Left lung (tissue), 10 donors: Measurements from ENCODE around the gene BCORL1. TPM values are rescaled to one million over a fixed set of nuclear protein-coding genes. Genes with fewer than 3 reads are reported as not detected.

ENCODE experiments used
- ATAC-seq: fragments of 200-7000 bp; cut with Tn5 transposase; one replicate; pipeline ENCODE4 v1.9.1; 2020; ENCODE audit warnings: moderate library complexity
- DNase-seq, 4 donors: peaks; one replicate each; pipeline ENCODE4 v3.0.0-alpha.2; 2013 to 2020
- H3K27ac ChIP-seq, 2 donors: fragments of 200-600 bp; sonication (generic) in 1 of 2; one replicate each; pipeline versions ENCODE4 v1.5.0 to v1.8.0; 2020 to 2021
- H3K27me3 ChIP-seq, 2 donors: fragments of 200-600 bp; sonication (generic) in 1 of 2; one replicate each; pipeline versions ENCODE4 v1.5.0 to v1.8.0; 2020 to 2021
- H3K36me3 ChIP-seq, 2 donors: fragments of 200-600 bp; sonication (generic) in 1 of 2; one replicate each; pipeline versions ENCODE4 v1.5.0 to v1.8.0; 2020 to 2021
- H3K4me1 ChIP-seq, 2 donors: fragments of 200-600 bp; one replicate each; pipeline ENCODE4 v1.8.0; 2021
- H3K4me3 ChIP-seq, 2 donors: fragments of 200-600 bp; sonication (generic) in 1 of 2; one replicate each; pipeline versions ENCODE4 v1.5.0 to v1.8.0; 2020 to 2021; ENCODE audit warnings: mild to moderate bottlenecking in 1 of 2
- H3K9me3 ChIP-seq, 2 donors: fragments of 200-600 bp; sonication (generic) in 1 of 2; one replicate each; pipeline versions ENCODE4 v1.5.0 to v1.8.0; 2020 to 2021
- CTCF ChIP-seq, 2 donors: fragments of 200-600 bp; sonication (generic) in 1 of 2; IDR thresholded peaks; one replicate each; pipeline versions ENCODE4 v1.5.0 to v1.8.0; 2021; ENCODE audit warnings: antibody characterized with exemption in 2 of 2
- intact Hi-C, 2 donors: fragments of 100-400 bp; cut with DNase I; formaldehyde crosslinking; loops; one replicate each; pipeline versions ENCODE4 v1.11.2 to v1.14.2; 2022
- polyA plus RNA-seq, 6 donors: library from polyadenylated mRNA; unstranded; fragments of 120-200 nt; gene quantifications; one replicate each; pipeline ENCODE4 v1.2.1, GENCODE V29; 2013; ENCODE audit not compliant: insufficient read length in 6 of 6
- total RNA-seq, 2 donors: library from RNA; stranded (reverse); fragmentation: NEBNext Ultra II Directional; extraction: Animal tissue kit (Norgen Biotek cat#: 25700); gene quantifications; one replicate each; pipeline ENCODE4 v1.2.1, GENCODE V29; 2021
- donor health status: DM: no; HTN: yes; CAD: no.
- donor health status: DM: no; HTN: no; CAD: no.

The BCORL1 gene
- total and polyA plus RNA-seq, 8 donors = 12.1 to 20.7 (median 18.8) TPM

GRCh38 chrX:130051176-130051845 is 68.9 kb downstream of the BCORL1 start:
- ATAC-seq (no peak), DNase-seq (no peak)
- Histone ChIP-seq H3K27ac (no peak overlapping the region), H3K4me3 (no peak overlapping the region), H3K27me3 (no peaks in the 10 kb centered on the region), H3K36me3 (peaks cover 0 to 71% of the 10 kb centered on the region in 2 donors), H3K4me1 (no peaks in the 10 kb centered on the region), H3K9me3 (no peaks in the 10 kb centered on the region)
- intact Hi-C loops = no loop called here
- TF ChIP-seq CTCF (IDR thresholded peaks at IDR 0.05) = no peak

GRCh38 chrX:130053236-130053635 is 70.8 kb downstream of the BCORL1 start:
- no peak for TF ChIP-seq CTCF (IDR thresholded peaks at IDR 0.05)
- H3K9me3 ChIP-seq = no peaks in the 10 kb centered on the region
- no peaks in the 10 kb centered on the region for H3K27me3 ChIP-seq
- no peak overlapping the region for H3K27ac ChIP-seq
- ATAC-seq = no peak
- H3K4me1 ChIP-seq = no peaks in the 10 kb centered on the region
- H3K4me3 ChIP-seq = no peak overlapping the region
- intact Hi-C loops = no loop called here
- DNase-seq = no peak
- H3K36me3 ChIP-seq = peaks cover 0 to 60% of the 10 kb centered on the region in 2 donors

- Histone ChIP-seq H3K9me3 (no peaks in the 10 kb centered on the region), H3K27me3 (no peaks in the 10 kb centered on the region), H3K4me1 (no peaks in the 10 kb centered on the region), H3K36me3 (peaks cover 0 to 48% of the 10 kb centered on the region in 2 donors), H3K27ac (no peak overlapping the region), H3K4me3 (no peak overlapping the region)
- intact Hi-C loops = no loop called here
- ATAC-seq (no peak), DNase-seq (no peak)
- no peak for TF ChIP-seq CTCF (IDR thresholded peaks at IDR 0.05)
Measured at GRCh38 chrX:130055103-130055502, 72.7 kb downstream of the BCORL1 start.

- Histone ChIP-seq H3K27me3 (no peaks in the 10 kb centered on the region), H3K27ac (no peak overlapping the region), H3K4me1 (peaks cover 0 to 2% of the 10 kb centered on the region in 2 donors), H3K4me3 (no peak overlapping the region), H3K9me3 (no peaks in the 10 kb centered on the region), H3K36me3 (peaks cover 0 to 43% of the 10 kb centered on the region in 2 donors)
- ATAC-seq (no peak), DNase-seq (no peak)
- TF ChIP-seq CTCF (IDR thresholded peaks at IDR 0.05) = no peak
- intact Hi-C loops = no loop called here
Measured at GRCh38 chrX:130055899-130056298, 73.5 kb downstream of the BCORL1 start.

- H3K27me3 ChIP-seq = no peaks in the 10 kb centered on the region
- DNase-seq = no peak
- no peak overlapping the region for H3K4me3 ChIP-seq
- no peak overlapping the region for H3K27ac ChIP-seq
- peaks cover 0 to 30% of the 10 kb centered on the region in 2 donors for H3K36me3 ChIP-seq
- no peaks in the 10 kb centered on the region for H3K9me3 ChIP-seq
- peaks cover 0 to 4% of the 10 kb centered on the region in 2 donors for H3K4me1 ChIP-seq
- intact Hi-C loops = no loop called here
- TF ChIP-seq CTCF (IDR thresholded peaks at IDR 0.05) = no peak
- ATAC-seq = no peak
Measured at GRCh38 chrX:130057209-130057608, 74.8 kb downstream of the BCORL1 start.
